Stimulated activated CD4-positive, alpha-beta T cell treated with anti-CD3 and anti-CD28 coated beads, TNF-alpha, amount 100 ng/mL, for 4 hours (primary cell): ENCODE results near the gene PLA2G12B.
"Not testable (repeated sequence)": the region's sequence is repeated elsewhere in the genome, so short reads cannot be mapped to it uniquely, and the experiment has no call there.

Experiments
- DNase-seq, 3 experiments: peaks; one replicate each; pipeline ENCODE4 v3.0.0-alpha.2; 2020; ENCODE audit warnings: low read depth in 3 of 3

PLA2G12B gene

DNA sequence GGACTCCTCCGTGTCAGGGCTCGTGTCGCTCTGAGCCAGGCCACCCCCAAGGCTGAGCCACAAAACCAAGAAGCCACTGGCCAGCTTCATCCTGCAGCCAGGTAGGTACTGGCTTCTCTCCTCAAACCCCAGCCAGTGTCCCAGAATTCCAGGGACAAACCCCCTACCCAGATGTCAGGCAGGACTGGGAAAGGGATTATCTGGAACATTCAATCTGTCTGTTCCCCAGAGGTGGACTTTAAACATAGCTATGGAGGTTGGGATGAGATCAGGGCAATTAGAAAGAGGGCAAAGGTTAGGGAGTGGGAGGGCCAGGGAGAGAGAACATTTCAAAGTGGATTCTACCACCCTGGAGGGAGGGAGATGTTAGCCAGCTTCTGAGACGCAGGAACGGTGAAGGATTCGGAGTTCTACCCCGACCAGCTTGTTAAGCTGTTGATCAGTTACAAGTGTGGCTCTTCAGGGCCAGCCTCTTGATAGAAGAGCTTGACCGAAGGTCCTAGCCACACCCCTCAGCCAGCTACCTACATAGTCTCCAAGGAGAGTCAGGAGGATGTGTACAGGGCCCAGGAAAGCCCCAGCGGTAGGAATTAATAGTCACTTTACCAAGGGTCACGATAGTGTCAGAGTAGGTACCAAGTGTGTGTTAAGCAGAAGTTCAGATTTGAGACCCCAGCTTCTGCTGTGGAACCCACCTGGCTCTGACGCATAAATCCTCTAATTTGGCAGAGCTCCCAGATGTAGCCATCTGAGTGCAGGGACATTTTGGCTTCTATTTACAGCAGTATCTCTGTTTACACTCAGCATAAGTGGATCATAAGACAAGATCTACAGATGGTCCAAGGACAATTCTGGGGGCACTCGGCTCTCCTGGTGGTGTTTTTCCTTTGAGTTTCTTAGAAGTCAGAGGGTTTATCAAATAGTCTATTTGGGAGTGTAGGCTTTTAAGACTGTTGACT lies at the start of gene PLA2G12B:
Gene PLA2G12B, minus strand, starts transcription at position 211 of the 959 bp plus-strand sequence. Its CDS starts 121 bp downstream, at position 90.
- DNase-seq = no peak

GRCh38 chr10:73003822-73004221 lies 49.2 kb upstream of the PLA2G12B start:
- DNase-seq = no peak

DNA sequence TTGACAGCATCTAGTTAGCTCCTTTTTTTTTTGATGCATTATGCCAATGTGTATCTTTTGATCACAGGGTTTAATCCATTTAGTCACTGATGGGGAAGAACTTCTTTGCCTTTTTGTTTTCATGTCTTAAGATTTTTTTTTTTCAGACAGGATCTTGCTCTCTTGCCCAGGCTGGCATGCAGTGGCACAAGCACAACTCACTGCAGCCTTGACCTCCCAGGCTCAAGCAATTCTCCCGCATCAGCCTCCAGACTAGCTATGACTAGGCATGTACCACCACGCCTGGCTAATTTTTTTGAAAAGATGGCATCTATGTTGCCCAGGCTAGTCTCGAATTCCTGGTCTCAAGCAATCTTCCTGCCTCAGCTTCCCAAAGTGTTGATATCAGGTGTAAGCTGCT lies 46.4 kb upstream of the PLA2G12B start:
- no peak for DNase-seq

DNA sequence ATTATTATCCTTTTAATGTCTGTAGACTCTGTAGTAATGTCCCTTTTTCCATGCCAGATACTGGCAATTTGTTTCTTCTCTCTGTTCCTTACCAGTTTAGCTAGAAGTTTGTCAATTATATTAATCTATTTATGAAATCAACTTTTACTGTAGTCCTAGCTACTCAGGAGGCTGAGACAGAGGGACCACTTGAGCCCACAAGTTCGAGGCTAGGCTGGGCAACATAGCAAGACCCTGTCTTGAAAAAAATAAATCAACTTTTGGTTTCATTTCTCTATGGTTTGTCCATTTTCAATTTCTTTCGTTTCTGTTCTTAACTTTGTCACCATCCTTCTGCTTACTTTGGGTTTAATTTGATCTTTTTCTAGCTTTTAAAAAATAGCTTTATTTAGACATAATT lies 42.5 kb upstream of the PLA2G12B start:
- no peak for DNase-seq

DNA sequence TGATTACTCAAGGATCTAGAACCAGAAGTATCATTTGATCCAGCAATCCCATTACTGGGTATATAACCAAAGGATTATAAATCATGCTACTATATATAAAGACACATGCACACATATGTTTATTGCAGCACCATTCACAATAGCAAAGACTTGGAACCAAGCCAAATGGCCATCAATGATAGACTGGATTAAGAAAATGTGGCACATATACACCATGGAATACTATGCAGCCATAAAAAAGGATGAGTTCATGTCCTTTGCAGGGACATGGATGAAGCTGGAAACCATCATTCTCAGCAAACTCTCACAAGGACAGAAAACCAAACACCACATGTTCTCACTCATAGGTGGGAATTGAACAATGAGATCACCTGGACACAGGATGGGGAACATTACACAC lies 40.9 kb upstream of the PLA2G12B start:
- not testable (repeated sequence) for DNase-seq

DNA sequence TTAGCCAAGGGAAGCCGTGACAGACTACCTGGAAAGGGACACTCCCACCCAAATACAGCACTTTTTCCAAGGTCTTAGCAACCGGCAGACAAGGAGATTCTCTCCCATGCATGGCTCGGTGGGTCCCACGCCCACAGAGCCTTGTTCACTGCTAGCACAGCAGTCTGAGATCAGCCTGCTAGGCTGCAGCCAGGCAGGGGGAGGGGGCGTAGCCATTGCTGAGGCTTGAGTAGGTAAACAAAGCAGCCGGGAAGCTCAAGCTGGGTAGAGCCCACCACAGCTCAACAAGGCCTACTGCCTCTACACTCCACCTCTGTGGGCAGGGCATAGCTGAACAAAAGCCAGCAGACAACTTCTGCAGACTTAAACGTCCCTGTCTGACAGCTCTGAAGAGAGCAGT lies 35.2 kb upstream of the PLA2G12B start:
- DNase-seq = not testable (repeated sequence)

GRCh38 chr10:72984618-72985017 lies 30.0 kb upstream of the PLA2G12B start:
- DNase-seq = not testable (repeated sequence)

GRCh38 chr10:72981882-72982529 lies 27.4 kb upstream of the PLA2G12B start:
- DNase-seq = no peak

DNA sequence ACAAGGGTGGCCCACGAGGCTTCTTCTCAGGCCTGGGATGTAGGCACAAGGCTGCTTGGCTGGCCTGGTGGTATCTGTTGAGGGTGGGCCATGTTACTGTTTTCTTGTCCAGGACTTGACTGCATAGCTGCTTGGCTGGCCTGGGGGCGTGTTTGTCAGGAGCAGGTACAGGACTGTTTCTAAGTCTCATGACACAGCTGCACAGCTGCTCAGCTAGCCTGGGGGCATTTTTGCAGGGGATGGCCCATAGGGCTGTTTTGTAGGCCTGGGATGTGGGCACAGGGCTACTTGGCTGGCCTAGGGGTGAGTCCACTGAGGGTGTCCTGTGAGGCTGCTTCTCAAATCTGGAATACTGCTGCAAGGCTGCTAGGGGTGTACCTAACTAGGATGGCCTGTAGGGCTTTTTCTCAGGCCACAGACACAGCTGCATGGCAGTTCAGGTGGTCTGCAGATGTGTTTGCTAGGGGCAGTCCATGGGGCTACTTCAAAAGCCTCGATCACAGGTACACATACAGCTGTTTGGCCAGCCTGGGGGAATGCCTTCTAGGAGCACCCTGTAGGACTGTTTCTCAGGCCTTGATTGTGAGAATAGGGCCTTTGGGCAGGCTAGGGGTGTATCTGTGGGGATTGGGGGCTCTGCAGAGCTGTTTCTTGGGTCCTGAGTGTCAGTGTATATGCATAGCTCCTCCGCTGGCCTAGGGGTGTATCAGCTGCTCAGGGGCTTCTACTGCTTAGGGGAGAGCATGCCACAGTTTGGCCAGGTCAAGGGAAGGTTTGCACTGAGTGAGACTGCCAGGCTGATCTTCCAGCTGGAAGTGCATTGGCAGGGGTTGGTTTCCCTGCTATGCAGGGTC lies 26.6 kb upstream of the PLA2G12B start:
- DNase-seq = no peak

GRCh38 chr10:72980348-72980747 lies 25.7 kb upstream of the PLA2G12B start:
- DNase-seq = no peak

DNA sequence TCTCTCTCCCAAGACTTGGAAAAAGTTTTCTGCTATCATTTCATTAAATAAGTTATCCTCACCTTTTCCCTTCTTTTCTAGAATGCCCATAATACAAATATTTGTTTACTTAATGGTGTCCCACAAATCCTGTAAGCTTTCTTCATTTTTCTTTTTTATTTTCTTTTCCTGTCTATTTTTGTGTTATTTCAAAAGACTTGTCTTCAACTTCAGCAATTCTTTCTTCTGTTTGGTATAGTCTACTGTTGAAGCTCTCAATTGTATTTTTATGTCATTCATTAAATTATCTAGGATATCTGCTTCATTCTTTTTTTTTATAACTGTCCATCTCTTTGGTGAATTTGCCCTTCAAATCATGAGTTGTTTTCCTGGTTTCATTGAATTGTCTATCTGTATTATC lies 25.1 kb upstream of the PLA2G12B start:
- DNase-seq = no peak

- DNase-seq = no peak
Observed at GRCh38 chr10:72976886-72977285, 22.3 kb upstream of the PLA2G12B start.

- DNase-seq = no peak
Observed at GRCh38 chr10:72956001-72956400, 1.4 kb upstream of the PLA2G12B start.

GRCh38 chr10:72954230-72954595 lies 393 bp downstream of the PLA2G12B start:
- DNase-seq = no peak

DNA sequence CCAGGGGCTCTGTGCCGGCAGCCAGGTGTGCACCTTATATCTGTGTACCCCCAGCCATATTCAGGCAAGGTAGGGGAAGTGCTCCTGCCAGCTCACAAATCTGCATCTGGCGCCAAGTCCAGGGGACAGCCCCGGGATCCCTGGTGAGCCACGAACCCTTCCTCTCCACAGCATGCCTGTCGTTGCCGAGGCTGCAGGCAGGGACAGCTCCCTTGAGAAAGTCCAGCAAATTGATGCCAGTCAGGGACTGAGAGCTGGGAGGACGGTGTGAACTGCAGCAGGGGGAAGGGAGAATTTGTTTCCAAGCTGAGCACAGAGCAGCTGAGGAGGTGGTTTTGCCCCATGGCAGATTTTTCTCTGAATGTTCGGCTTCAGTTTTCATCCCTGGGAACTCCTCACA lies 919 bp downstream of the PLA2G12B start:
- DNase-seq = no peak

DNA sequence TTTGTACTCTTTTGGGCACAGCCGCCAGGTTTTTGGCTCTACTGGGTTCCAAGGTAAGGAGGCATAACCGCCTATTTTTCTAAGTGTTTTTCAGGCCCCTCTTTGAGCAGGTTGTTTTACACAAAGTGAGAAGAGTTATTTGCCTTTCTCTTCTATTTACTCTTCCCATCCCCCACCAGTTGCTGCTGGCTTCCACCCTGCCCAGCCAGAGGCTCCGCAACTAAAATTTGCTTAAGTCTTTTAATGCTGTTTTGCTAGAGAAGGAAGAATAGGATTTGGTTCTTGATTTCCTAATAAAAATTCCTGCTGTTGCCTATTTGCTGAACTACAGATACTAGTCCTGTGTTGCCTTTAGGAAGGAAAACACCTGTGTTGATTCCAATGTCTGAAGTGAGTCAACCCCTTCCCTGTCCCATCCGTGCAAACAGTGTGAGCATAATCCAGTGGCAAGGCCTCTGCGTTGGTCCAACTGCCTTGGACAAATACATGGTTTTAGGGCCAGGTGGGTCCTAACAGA lies 1.9 kb downstream of the PLA2G12B start:
- DNase-seq = no peak

- no peak for DNase-seq
Observed at GRCh38 chr10:72952189-72952588, 2.4 kb downstream of the PLA2G12B start.

DNA sequence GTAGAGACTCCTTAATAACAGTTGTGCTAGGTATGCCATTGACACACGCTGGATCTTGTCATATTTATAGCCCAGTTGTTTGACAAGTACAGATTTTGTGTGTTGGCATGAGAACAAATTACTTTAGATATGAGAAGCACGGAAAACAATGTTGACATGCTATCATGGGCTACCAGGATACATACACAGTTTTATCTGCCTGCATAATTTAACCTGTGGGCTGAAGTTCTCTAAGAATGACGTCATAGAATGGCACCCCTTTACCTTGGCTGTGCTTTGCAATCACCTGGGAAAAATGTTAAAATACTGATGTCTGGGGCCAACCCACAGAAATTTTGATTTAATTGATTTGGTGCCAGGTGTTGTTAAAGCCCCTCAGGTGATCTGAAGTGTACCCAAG lies 2.8 kb downstream of the PLA2G12B start:
- no peak for DNase-seq

DNA sequence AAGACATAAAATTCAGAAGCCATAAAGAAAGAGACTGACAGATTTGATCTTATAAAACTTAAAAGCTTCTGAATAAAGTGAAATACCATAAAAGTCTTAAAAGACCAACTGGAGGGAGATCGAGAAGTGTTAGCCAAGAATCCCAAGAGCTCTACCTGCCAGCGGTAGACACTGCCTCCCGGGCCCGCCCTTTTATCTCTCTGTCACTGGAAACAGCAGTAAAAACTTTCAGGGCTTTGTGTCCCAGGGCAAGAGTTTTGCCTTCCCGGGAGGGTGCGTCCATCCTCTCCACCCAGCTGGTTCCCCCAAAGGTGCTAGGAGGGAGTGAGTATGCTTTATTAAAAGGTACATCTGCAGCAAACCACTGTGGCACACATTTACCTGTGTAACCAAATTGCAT lies 5.8 kb downstream of the PLA2G12B start:
- no peak for DNase-seq

DNA sequence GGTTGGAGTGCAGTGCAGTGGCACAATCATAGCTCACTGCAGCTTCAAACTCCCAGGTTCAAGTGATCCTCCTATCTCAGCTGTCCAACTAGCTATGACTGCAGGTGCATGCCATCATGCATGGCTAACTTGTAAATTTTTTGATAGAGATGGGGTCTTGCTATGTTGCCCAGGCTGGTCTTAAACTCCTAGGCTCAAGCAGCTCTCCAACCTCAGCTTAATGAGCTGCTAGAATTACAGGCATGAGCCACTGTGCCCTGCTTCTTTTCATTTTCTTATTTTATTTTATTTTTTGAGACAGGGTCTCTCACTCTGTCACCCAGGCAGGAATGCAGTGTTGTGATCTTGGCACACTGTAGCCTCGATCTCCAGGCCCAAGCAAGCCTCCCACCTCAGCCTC lies 7.6 kb downstream of the PLA2G12B start:
- DNase-seq = no peak

GRCh38 chr10:72943498-72944234 lies 10.9 kb downstream of the PLA2G12B start:
- no peak for DNase-seq
